Measurements from ENCODE around the gene PLXNA4.

PLXNA4 gene

DNA sequence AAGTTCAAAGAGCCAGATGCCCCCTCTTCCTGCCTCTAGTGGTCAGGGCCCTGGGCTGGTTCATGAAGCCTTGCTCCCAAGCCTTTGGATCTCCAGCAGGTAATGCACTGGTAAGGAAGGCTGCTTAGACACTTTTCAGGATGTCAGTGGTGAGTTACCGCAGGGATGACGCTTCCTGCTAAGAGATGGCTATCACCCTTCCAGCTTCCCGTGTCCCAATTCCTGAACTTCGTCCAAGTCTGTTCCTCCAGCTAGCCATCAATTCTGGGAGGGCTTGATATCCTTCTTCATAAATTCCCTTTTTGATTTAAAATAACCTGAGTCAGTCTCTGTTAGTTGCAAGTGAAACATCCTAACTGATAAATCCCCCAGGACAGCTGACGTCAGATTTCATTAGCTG, 221.2 kb downstream of the PLXNA4 start (continued):
- TF ChIP-seq, protein P1, sequence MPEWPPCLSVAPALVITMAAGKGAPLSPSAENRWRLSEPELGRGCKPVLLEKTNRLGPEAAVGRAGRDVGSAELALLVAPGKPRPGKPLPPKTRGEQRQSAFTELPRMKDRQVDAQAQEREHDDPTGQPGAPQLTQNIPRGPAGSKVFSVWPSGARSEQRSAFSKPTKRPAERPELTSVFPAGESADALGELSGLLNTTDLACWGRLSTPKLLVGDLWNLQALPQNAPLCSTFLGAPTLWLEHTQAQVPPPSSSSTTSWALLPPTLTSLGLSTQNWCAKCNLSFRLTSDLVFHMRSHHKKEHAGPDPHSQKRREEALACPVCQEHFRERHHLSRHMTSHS (tag by site-specific recombination; IDR thresholded peaks at IDR 0.05): no peak
- no peak for TF ChIP-seq GLIS1 (tag by site-specific recombination; IDR thresholded peaks at IDR 0.05)
- TF ChIP-seq ZNF777 (tag by site-specific recombination; IDR thresholded peaks at IDR 0.05; ENCODE audit: borderline replicate concordance): no peak
- TF ChIP-seq KLF8 (tag by site-specific recombination; IDR thresholded peaks at IDR 0.05): no peak
- no peak for TF ChIP-seq ZNF768 (tag by site-specific recombination; IDR thresholded peaks at IDR 0.05)
- TF ChIP-seq, protein P2, sequence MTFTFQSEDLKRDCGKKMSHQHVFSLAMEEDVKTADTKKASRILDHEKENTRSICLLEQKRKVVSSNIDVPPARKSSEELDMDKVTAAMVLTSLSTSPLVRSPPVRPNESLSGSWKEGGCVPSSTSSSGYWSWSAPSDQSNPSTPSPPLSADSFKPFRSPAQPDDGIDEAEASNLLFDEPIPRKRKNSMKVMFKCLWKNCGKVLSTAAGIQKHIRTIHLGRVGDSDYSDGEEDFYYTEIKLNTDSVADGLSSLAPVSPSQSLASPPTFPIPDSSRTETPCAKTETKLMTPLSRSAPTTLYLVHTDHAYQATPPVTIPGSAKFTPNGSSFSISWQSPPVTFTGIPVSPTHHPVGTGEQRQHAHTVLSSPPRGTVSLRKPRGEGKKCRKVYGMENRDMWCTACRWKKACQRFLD (tag by site-specific recombination; IDR thresholded peaks at IDR 0.05): no peak
- no peak for TF ChIP-seq OVOL3 (tag by site-specific recombination; IDR thresholded peaks at IDR 0.05)

DNA sequence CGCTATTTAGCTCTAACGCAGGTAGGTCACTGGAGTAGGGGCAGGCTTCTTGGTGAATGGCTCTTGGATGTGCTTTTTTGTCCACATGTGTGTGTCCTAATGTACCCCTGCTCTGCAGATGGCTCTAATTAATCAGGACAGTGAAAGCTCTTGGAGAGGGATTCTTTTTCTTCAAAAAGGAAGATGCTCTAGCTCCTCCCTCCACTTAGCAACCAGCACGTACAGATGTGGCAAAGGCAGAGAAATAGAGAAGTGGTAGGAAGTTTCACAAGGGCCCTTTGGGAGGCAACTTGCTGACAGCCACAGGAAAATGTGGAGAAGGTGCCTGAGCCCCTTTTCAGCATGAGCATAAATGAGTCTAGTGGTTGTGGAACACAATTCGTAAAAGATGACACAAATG, 221.7 kb downstream of the PLXNA4 start:
- Histone ChIP-seq H3K27ac (ENCODE audit: extremely low read depth, low read depth, low read length) (no peak overlapping the region), H3K4me1 (ENCODE audit: control insufficient read depth, insufficient read depth, low read length) (no peaks in the 10 kb centered on the region), H3K4me3 (ENCODE audit: low read depth, low read length) (no peak overlapping the region), H3K9me3 (ENCODE audit: control insufficient read depth, insufficient read depth, low read depth, low read length) (no peaks in the 10 kb centered on the region), H3K36me3 (ENCODE audit: control insufficient read depth in 2 of 2, insufficient read depth in 1 of 2, low read length in 2 of 2) (no peaks in the 10 kb centered on the region)
- CTCF ChIA-PET: no interaction called here
- TF ChIP-seq, protein P3, sequence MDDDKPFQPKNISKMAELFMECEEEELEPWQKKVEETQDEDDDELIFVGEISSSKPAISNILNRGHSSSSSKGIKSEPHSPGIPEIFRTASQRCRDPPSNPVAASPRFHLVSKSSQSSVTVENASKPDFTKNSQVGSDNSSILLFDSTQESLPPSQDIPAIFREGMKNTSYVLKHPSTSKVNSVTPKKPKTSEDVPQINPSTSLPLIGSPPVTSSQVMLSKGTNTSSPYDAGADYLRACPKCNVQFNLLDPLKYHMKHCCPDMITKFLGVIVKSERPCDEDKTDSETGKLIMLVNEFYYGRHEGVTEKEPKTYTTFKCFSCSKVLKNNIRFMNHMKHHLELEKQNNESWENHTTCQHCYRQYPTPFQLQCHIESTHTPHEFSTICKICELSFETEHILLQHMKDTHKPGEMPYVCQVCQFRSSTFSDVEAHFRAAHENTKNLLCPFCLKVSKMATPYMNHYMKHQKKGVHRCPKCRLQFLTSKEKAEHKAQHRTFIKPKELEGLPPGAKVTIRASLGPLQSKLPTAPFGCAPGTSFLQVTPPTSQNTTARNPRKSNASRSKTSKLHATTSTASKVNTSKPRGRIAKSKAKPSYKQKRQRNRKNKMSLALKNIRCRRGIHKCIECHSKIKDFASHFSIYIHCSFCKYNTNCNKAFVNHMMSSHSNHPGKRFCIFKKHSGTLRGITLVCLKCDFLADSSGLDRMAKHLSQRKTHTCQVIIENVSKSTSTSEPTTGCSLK (tag by site-specific recombination; IDR thresholded peaks at IDR 0.05): no peak
- TF ChIP-seq ZNF132 (tag by site-specific recombination; IDR thresholded peaks at IDR 0.05; ENCODE audit: borderline replicate concordance): no peak
- no peak for TF ChIP-seq ZNF747 (tag by site-specific recombination; IDR thresholded peaks at IDR 0.05)
- TF ChIP-seq ZNF133 (tag by site-specific recombination; IDR thresholded peaks at IDR 0.05): no peak
- no peak for TF ChIP-seq SETDB1 (IDR thresholded peaks at IDR 0.05; ENCODE audit: insufficient read length, low read length)
- TF ChIP-seq BCL11B (tag by site-specific recombination; IDR thresholded peaks at IDR 0.05; ENCODE audit: low read depth): no peak
- no peak for TF ChIP-seq ZNF623 (tag by site-specific recombination; IDR thresholded peaks at IDR 0.05)
- no peak for TF ChIP-seq ZSCAN30 (tag by site-specific recombination; IDR thresholded peaks at IDR 0.05)
- TF ChIP-seq ZNF157 (tag by site-specific recombination; IDR thresholded peaks at IDR 0.05): no peak
- TF ChIP-seq, protein P4, sequence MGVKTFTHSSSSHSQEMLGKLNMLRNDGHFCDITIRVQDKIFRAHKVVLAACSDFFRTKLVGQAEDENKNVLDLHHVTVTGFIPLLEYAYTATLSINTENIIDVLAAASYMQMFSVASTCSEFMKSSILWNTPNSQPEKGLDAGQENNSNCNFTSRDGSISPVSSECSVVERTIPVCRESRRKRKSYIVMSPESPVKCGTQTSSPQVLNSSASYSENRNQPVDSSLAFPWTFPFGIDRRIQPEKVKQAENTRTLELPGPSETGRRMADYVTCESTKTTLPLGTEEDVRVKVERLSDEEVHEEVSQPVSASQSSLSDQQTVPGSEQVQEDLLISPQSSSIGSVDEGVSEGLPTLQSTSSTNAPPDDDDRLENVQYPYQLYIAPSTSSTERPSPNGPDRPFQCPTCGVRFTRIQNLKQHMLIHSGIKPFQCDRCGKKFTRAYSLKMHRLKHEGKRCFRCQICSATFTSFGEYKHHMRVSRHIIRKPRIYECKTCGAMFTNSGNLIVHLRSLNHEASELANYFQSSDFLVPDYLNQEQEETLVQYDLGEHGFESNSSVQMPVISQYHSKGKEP (tag by site-specific recombination; IDR thresholded peaks at IDR 0.05): no peak
- TF ChIP-seq, protein P5, sequence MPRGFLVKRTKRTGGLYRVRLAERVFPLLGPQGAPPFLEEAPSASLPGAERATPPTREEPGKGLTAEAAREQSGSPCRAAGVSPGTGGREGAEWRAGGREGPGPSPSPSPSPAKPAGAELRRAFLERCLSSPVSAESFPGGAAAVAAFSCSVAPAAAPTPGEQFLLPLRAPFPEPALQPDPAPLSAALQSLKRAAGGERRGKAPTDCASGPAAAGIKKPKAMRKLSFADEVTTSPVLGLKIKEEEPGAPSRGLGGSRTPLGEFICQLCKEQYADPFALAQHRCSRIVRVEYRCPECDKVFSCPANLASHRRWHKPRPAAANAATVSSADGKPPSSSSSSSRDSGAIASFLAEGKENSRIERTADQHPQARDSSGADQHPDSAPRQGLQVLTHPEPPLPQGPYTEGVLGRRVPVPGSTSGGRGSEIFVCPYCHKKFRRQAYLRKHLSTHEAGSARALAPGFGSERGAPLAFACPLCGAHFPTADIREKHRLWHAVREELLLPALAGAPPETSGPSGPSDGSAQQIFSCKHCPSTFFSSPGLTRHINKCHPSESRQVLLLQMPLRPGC (tag by site-specific recombination; IDR thresholded peaks at IDR 0.05): no peak
- no peak for TF ChIP-seq GLI4 (tag by site-specific recombination; IDR thresholded peaks at IDR 0.05)
- no peak for TF ChIP-seq ZSCAN16 (tag by site-specific recombination; IDR thresholded peaks at IDR 0.05)
- TF ChIP-seq, protein P6, sequence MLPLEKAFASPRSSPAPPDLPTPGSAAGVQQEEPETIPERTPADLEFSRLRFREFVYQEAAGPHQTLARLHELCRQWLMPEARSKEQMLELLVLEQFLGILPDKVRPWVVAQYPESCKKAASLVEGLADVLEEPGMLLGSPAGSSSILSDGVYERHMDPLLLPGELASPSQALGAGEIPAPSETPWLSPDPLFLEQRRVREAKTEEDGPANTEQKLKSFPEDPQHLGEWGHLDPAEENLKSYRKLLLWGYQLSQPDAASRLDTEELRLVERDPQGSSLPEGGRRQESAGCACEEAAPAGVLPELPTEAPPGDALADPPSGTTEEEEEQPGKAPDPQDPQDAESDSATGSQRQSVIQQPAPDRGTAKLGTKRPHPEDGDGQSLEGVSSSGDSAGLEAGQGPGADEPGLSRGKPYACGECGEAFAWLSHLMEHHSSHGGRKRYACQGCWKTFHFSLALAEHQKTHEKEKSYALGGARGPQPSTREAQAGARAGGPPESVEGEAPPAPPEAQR (tag by site-specific recombination; IDR thresholded peaks at IDR 0.05): no peak
- TF ChIP-seq ZNF596 (tag by site-specific recombination; IDR thresholded peaks at IDR 0.05): no peak
- TF ChIP-seq, protein P7, sequence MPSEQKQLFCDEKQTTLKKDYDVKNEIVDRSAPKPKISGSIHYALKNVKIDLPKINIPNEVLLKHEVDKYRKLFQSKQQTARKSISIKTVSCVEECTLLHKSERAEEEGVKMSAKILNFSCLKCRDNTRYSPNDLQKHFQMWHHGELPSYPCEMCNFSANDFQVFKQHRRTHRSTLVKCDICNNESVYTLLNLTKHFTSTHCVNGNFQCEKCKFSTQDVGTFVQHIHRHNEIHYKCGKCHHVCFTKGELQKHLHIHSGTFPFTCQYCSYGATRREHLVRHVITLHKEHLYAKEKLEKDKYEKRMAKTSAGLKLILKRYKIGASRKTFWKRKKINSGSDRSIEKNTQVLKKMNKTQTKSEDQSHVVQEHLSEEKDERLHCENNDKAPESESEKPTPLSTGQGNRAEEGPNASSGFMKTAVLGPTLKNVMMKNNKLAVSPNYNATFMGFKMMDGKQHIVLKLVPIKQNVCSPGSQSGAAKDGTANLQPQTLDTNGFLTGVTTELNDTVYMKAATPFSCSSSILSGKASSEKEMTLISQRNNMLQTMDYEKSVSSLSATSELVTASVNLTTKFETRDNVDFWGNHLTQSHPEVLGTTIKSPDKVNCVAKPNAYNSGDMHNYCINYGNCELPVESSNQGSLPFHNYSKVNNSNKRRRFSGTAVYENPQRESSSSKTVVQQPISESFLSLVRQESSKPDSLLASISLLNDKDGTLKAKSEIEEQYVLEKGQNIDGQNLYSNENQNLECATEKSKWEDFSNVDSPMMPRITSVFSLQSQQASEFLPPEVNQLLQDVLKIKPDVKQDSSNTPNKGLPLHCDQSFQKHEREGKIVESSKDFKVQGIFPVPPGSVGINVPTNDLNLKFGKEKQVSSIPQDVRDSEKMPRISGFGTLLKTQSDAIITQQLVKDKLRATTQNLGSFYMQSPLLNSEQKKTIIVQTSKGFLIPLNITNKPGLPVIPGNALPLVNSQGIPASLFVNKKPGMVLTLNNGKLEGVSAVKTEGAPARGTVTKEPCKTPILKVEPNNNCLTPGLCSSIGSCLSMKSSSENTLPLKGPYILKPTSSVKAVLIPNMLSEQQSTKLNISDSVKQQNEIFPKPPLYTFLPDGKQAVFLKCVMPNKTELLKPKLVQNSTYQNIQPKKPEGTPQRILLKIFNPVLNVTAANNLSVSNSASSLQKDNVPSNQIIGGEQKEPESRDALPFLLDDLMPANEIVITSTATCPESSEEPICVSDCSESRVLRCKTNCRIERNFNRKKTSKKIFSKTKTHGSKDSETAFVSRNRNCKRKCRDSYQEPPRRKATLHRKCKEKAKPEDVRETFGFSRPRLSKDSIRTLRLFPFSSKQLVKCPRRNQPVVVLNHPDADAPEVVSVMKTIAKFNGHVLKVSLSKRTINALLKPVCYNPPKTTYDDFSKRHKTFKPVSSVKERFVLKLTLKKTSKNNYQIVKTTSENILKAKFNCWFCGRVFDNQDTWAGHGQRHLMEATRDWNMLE (tag by site-specific recombination; conservative IDR thresholded peaks at IDR 0.05; ENCODE audit: low read depth): no peak
- no peak for TF ChIP-seq ZNF677 (tag by site-specific recombination; IDR thresholded peaks at IDR 0.05)
- POLR2A ChIA-PET: no interaction called here

Measured in HEK293 (cell line).